Measurements from ENCODE around the gene KPNA5. TPM values are rescaled to one million over a fixed set of nuclear protein-coding genes. Genes with fewer than 3 reads are reported as not detected.

Gene KPNA5
- total RNA-seq, 4 donors from 2014 or later = 9.0 to 13.2 (median 11.7) TPM

GRCh38 chr6:116772450-116772849 is 91.4 kb downstream of the KPNA5 start:
- no peak for TF ChIP-seq CTCF (IDR thresholded peaks at IDR 0.05; ENCODE audit: low read depth)

- no peak for TF ChIP-seq CTCF (IDR thresholded peaks at IDR 0.05; ENCODE audit: low read depth)
Observed at GRCh38 chr6:116773886-116774285, 92.9 kb downstream of the KPNA5 start.

- no peak for TF ChIP-seq CTCF (IDR thresholded peaks at IDR 0.05; ENCODE audit: low read depth)
Observed at GRCh38 chr6:116779573-116780164, 98.7 kb downstream of the KPNA5 start.

- TF ChIP-seq CTCF (IDR thresholded peaks at IDR 0.05; ENCODE audit: low read depth) = no peak
Observed at GRCh38 chr6:116783852-116784251, 102.8 kb downstream of the KPNA5 start.

Other genes starting within 250 kb of the KPNA5 start
- gene CALHM6, start 219.8 kb upstream of the KPNA5 start, total RNA-seq = 1 to 10 TPM in 3 of 4 donors, under 1 TPM in 1; 0.65 to 9.2 (median 3.7) TPM
- gene CALHM5, start 169.6 kb upstream of the KPNA5 start, total RNA-seq = 1 to 10 TPM; 2.3 to 3.3 (median 2.7) TPM
- gene TRAPPC3L, start 135.5 kb upstream of the KPNA5 start, total RNA-seq = under 1 TPM in 1 of 4 donors, not detected in 3; 0.33 TPM
- gene CALHM4, start 127.5 kb upstream of the KPNA5 start, total RNA-seq = not detected
- gene RWDD1, start 109.7 kb upstream of the KPNA5 start, total RNA-seq = 10 to 100 TPM; 42.2 to 70.6 (median 50.4) TPM
- gene RSPH4A, start 64.7 kb upstream of the KPNA5 start, total RNA-seq = under 1 TPM in 2 of 4 donors, not detected in 2; 0.17 to 0.22 TPM
- 10 to 100 TPM in 1 of 4 donors, 1 to 10 TPM in 3; 8.7 to 10.9 (median 9.6) TPM for gene ZUP1, start 12.4 kb upstream of the KPNA5 start, total RNA-seq
- 10 to 100 TPM in 2 of 4 donors, 1 to 10 TPM in 2; 2.0 to 25.6 (median 12.2) TPM for gene FAM162B, start 84.5 kb downstream of the KPNA5 start, total RNA-seq
- gene GPRC6A, start 147.9 kb downstream of the KPNA5 start, total RNA-seq = not detected
- gene RFX6, start 196.0 kb downstream of the KPNA5 start, total RNA-seq = not detected

Measured in subcutaneous adipose tissue (tissue), 4 donors.